GM19455 (cell line): ENCODE results near the gene GGT7.
"Not testable (repeated sequence)": the region's sequence is repeated elsewhere in the genome, so short reads cannot be mapped to it uniquely, and the experiment has no call there.

ENCODE experiments used
- ATAC-seq: cut with Tn5 transposase; IDR thresholded peaks from one replicate; pipeline ENCODE4 v1.9.1; 2021; ENCODE audit not compliant: unreplicated experiment

Gene GGT7

GRCh38 chr20:34883087-34883688 lies 10.5 kb upstream of the GGT7 start:
- ATAC-seq = no peak

- no peak for ATAC-seq
Measured at GRCh38 chr20:34881689-34882088, 9.0 kb upstream of the GGT7 start.

GRCh38 chr20:34880971-34881370 lies 8.3 kb upstream of the GGT7 start:
- ATAC-seq = not testable (repeated sequence)

GRCh38 chr20:34880215-34880850 lies 7.7 kb upstream of the GGT7 start:
- ATAC-seq = no peak

- no peak for ATAC-seq
Measured at GRCh38 chr20:34876406-34877282, 4.0 kb upstream of the GGT7 start, which contains the start of gene ACSS2. TSS of gene ACSS2 (plus strand) at chr20:34876612. CDS start at chr20:34876646, 34 bp downstream.

GRCh38 chr20:34875642-34876405 lies 3.2 kb upstream of the GGT7 start:
- no peak for ATAC-seq

- no peak for ATAC-seq
Measured at GRCh38 chr20:34874094-34874654, 1.5 kb upstream of the GGT7 start.

- ATAC-seq = no peak
Measured at GRCh38 chr20:34873583-34874093, 982 bp upstream of the GGT7 start.

- ATAC-seq = no peak
Measured at GRCh38 chr20:34871966-34872621, 562 bp downstream of the GGT7 start.

- no peak for ATAC-seq
Measured at GRCh38 chr20:34871320-34871926, 1.2 kb downstream of the GGT7 start.

- ATAC-seq = no peak
Measured at GRCh38 chr20:34864216-34864615, 8.4 kb downstream of the GGT7 start.

GRCh38 chr20:34863421-34863965 lies 9.2 kb downstream of the GGT7 start:
- no peak for ATAC-seq

- ATAC-seq = no peak
Measured at GRCh38 chr20:34862724-34863123, 9.9 kb downstream of the GGT7 start.

GRCh38 chr20:34861386-34862084 lies 11.1 kb downstream of the GGT7 start:
- ATAC-seq = no peak

GRCh38 chr20:34859826-34860545 lies 12.7 kb downstream of the GGT7 start:
- no peak for ATAC-seq

- no peak for ATAC-seq
Measured at GRCh38 chr20:34859367-34859766, 13.3 kb downstream of the GGT7 start.

GRCh38 chr20:34852298-34852697 lies 20.4 kb downstream of the GGT7 start:
- ATAC-seq = no peak

- no peak for ATAC-seq
Measured at GRCh38 chr20:34850969-34851368, 21.7 kb downstream of the GGT7 start.
